Esophagus muscularis mucosa (tissue), 4 donors: ENCODE results near the gene ASB7. TPM values are rescaled to one million over a fixed set of nuclear protein-coding genes. Genes with fewer than 3 reads are reported as not detected.
"Not testable (repeated sequence)": the region's sequence is repeated elsewhere in the genome, so short reads cannot be mapped to it uniquely, and the experiment has no call there.

Experiments
- DNase-seq: peaks from one replicate; pipeline ENCODE4 v3.0.0-alpha.2; 2017; ENCODE audit errors: extremely low spot score
- H3K27ac ChIP-seq, 4 donors: fragments of 200-600 bp; sonication (generic); replicated peaks in 1 of 4; 1 replicate in 3 of 4; 2 replicates in 1 of 4; pipeline ENCODE4 v1.5.1; 2016 to 2019; ENCODE audit warnings: mild to moderate bottlenecking in 1 of 4
- H3K27me3 ChIP-seq, 4 donors: fragments of 200-600 bp; sonication (generic); one replicate each; pipeline versions ENCODE4 v1.5.1 to v1.6.0; 2016 to 2019
- H3K36me3 ChIP-seq, 4 donors: fragments of 200-600 bp; sonication (generic); one replicate each; pipeline ENCODE4 v1.5.1; 2016 to 2019
- H3K4me1 ChIP-seq, 4 donors: fragments of 200-600 bp; sonication (generic); one replicate each; pipeline ENCODE4 v1.5.1; 2016 to 2019
- H3K4me3 ChIP-seq, 4 donors: fragments of 200-600 bp; sonication (generic); 1 replicate in 2 of 4; 2 replicates in 2 of 4; pipeline ENCODE4 v1.5.1; 2016 to 2019; ENCODE audit warnings: mild to moderate bottlenecking in 4 of 4, moderate library complexity in 1 of 4
- H3K9me3 ChIP-seq, 4 donors: fragments of 200-600 bp; sonication (generic); 1 replicate in 3 of 4; 2 replicates in 1 of 4; pipeline ENCODE4 v1.5.1; 2016 to 2019
- CTCF ChIP-seq, 3 experiments: fragments of 200-600 bp in 2 of 3; fragments of 450-650 bp in 1 of 3; sonication (generic) in 2 of 3; IDR thresholded peaks; one replicate each; pipeline ENCODE4 v1.5.1; 2017 to 2019; ENCODE audit warnings: antibody characterized with exemption in 3 of 3, mild to moderate bottlenecking in 2 of 3, moderate library complexity in 1 of 3
- EP300 ChIP-seq: sonication (generic); formaldehyde crosslinking; IDR thresholded peaks from one replicate; pipeline ENCODE4 v1.6.1; 2017; ENCODE audit warnings: antibody characterized with exemption
- POLR2A ChIP-seq: fragments of 450-650 bp; IDR thresholded peaks from one replicate; pipeline ENCODE4 v1.6.1; 2017; ENCODE audit warnings: antibody characterized with exemption, moderate library complexity, mild to moderate bottlenecking, low read depth
- POLR2AphosphoS5 ChIP-seq, 2 donors: sonication (generic); formaldehyde crosslinking; IDR thresholded peaks; one replicate each; pipeline ENCODE4 v1.6.1; 2017; ENCODE audit warnings: antibody characterized with exemption in 2 of 2
- WGBS: methylation state at CpG from one replicate; pipeline ENCODE4 v1.1.5; 2018; 5-methylcytosine and 5-hydroxymethylcytosine counted together
- intact Hi-C: fragments of 100-400 bp; cut with DNase I; formaldehyde crosslinking; loops from one replicate; pipeline ENCODE4 v1.15.1; 2023
- total RNA-seq, 4 donors: library from RNA; depleted of rRNA; stranded (reverse); fragments of >200 nt; gene quantifications; one replicate each; pipeline versions ENCODE4 v1.1.0 to v1.2.1, GENCODE V29; 2016

Gene ASB7
- total RNA-seq, 4 donors from 2014 or later, result 12.8 to 13.8 (median 13.4) TPM

DNA sequence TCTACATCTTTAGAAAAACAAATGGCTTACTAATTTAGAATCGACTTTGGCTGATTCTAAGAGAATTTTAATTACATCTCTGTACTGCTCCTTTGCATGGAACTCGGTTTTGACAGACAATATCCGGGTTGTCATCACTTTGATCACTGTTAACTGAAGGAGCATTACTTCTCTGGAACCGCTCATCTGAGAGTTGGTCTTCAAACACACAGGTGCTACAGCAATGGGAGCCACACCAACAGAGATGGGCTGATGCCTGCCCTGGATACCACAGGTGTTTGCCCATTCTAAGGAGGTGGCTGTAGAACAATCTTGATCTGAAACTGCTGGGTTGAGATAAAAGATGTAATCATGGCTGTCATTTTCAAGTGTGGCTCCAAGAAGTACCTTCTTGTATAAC, 22.0 kb upstream of the ASB7 start:
- H3K9me3 ChIP-seq, result no peaks in the 10 kb centered on the region
- H3K4me1 ChIP-seq, result peaks cover 0 to 10% (median 4%) of the 10 kb centered on the region in 4 donors
- intact Hi-C loops, result no loop called here
- peaks cover 0 to 4% (median 2%) of the 10 kb centered on the region in 4 donors for H3K36me3 ChIP-seq
- TF ChIP-seq CTCF (IDR thresholded peaks at IDR 0.05) (no peak), EP300 (no peak), POLR2A (no peak), POLR2AphosphoS5 (IDR thresholded peaks at IDR 0.05) (no peak)
- H3K27ac ChIP-seq, result no peak overlapping the region
- H3K27me3 ChIP-seq, result no peaks in the 10 kb centered on the region
- DNase-seq, result no peak
- no peak overlapping the region for H3K4me3 ChIP-seq
- WGBS, result 95% methylated on average over 4 of the region's 4 CpGs

- H3K4me3 ChIP-seq, result no peak overlapping the region
- intact Hi-C loops, result no loop called here
- H3K27me3 ChIP-seq, result no peaks in the 10 kb centered on the region
- H3K27ac ChIP-seq, result no peak overlapping the region
- peaks cover 0 to 3% (median 0%) of the 10 kb centered on the region in 4 donors for H3K36me3 ChIP-seq
- DNase-seq, result no peak
- TF ChIP-seq EP300 (no peak), POLR2A (no peak), POLR2AphosphoS5 (IDR thresholded peaks at IDR 0.05) (no peak), CTCF (IDR thresholded peaks at IDR 0.05) (no peak)
- peaks cover 0 to 7% (median 5%) of the 10 kb centered on the region in 4 donors for H3K4me1 ChIP-seq
- 91% methylated on average over 1 of the region's 1 CpG for WGBS
- peaks cover 0 to 6% (median 0%) of the 10 kb centered on the region in 4 donors for H3K9me3 ChIP-seq
Measured at GRCh38 chr15:100588638-100589242, 13.6 kb upstream of the ASB7 start.

DNA sequence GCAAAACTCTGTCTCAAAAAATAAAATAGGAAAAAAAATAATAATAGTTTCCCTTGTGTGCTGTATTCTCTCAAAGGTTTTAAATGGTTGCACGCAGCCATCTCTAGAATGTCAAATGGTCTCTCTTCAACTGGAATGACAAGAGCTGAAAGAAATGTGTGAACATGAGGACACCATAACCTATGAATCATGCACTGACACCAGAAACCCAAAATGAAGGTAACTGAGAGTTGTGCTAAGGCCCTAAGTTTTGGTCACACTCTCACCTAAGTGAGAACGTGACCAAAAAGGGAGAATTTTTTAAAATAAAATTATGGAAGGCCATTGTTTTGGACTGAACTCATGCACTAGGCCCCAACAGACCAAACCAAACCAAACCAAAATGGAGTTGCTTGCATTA, 11.2 kb upstream of the ASB7 start:
- DNase-seq, H3K27me3 ChIP-seq, H3K36me3 ChIP-seq, intact Hi-C loops, H3K9me3 ChIP-seq, H3K4me3 ChIP-seq, H3K4me1 ChIP-seq, H3K27ac ChIP-seq: not testable (repeated sequence)
- WGBS, result 94% methylated on average over 2 of the region's 2 CpGs

- intact Hi-C loops, result no loop called here
- Histone ChIP-seq H3K27ac (no peak overlapping the region), H3K9me3 (peaks cover 0 to 6% (median 0%) of the 10 kb centered on the region in 4 donors), H3K27me3 (no peaks in the 10 kb centered on the region), H3K4me1 (peaks cover 0 to 6% (median 4%) of the 10 kb centered on the region in 4 donors), H3K36me3 (no peaks in the 10 kb centered on the region), H3K4me3 (no peak overlapping the region)
- WGBS, result 61% methylated on average over 2 of the region's 2 CpGs
- TF ChIP-seq EP300 (no peak), POLR2A (no peak), POLR2AphosphoS5 (IDR thresholded peaks at IDR 0.05) (no peak), CTCF (IDR thresholded peaks at IDR 0.05) (no peak)
- no peak for DNase-seq
Measured at GRCh38 chr15:100591835-100592234, 10.6 kb upstream of the ASB7 start.

- no peak for DNase-seq
Measured at GRCh38 chr15:100592898-100593297, 9.5 kb upstream of the ASB7 start.

More at GRCh38 chr15:100592898-100593297, 9.5 kb upstream of the ASB7 start:
- H3K4me1 ChIP-seq, result peaks cover 0 to 6% (median 4%) of the 10 kb centered on the region in 4 donors
- no peak overlapping the region for H3K4me3 ChIP-seq
- peaks cover 0 to 6% (median 0%) of the 10 kb centered on the region in 4 donors for H3K9me3 ChIP-seq
- TF ChIP-seq POLR2AphosphoS5 (IDR thresholded peaks at IDR 0.05) (no peak), CTCF (IDR thresholded peaks at IDR 0.05) (no peak), EP300 (no peak), POLR2A (no peak)
- no peaks in the 10 kb centered on the region for H3K27me3 ChIP-seq
- H3K27ac ChIP-seq, result no peak overlapping the region
- 78% methylated on average over 3 of the region's 3 CpGs for WGBS
- intact Hi-C loops, result no loop called here
- H3K36me3 ChIP-seq, result no peaks in the 10 kb centered on the region
